22Rv1 (cell line): ENCODE results near the gene KCNIP4.

ENCODE experiments used
- ZFX ChIP-seq: fragments of 450-650 bp; IDR thresholded peaks from 2 replicates; pipeline ENCODE4 v1.6.1; 2017; ENCODE audit warnings: antibody characterized with exemption, borderline replicate concordance
- TF ChIP-seq, protein P1 (sequence below): fragments of 450-650 bp; IDR thresholded peaks from 2 replicates; pipeline ENCODE4 v1.5.1; 2017; ENCODE audit warnings: mild to moderate bottlenecking

DNA sequence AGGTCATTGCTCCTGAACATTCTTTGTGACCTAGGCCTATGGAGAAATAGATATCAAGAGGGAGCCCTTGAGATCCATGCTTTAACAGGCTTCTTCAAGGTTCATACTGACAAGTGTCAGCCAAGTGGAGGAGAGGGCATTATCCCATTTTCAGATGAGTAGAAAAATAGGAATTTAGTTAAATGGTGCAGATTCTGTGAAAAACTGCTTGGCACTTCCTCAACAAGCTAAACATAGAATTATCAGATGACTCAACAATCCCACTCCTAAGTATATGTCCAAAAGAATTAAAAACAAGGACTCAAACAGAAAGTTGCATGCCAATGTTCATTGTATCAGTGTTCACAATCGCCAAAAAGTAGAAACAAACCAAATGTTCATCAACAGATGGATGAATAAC lies 43.8 kb upstream of the KCNIP4 start:
- TF ChIP-seq, protein P1, sequence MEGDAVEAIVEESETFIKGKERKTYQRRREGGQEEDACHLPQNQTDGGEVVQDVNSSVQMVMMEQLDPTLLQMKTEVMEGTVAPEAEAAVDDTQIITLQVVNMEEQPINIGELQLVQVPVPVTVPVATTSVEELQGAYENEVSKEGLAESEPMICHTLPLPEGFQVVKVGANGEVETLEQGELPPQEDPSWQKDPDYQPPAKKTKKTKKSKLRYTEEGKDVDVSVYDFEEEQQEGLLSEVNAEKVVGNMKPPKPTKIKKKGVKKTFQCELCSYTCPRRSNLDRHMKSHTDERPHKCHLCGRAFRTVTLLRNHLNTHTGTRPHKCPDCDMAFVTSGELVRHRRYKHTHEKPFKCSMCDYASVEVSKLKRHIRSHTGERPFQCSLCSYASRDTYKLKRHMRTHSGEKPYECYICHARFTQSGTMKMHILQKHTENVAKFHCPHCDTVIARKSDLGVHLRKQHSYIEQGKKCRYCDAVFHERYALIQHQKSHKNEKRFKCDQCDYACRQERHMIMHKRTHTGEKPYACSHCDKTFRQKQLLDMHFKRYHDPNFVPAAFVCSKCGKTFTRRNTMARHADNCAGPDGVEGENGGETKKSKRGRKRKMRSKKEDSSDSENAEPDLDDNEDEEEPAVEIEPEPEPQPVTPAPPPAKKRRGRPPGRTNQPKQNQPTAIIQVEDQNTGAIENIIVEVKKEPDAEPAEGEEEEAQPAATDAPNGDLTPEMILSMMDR, result no peak
- TF ChIP-seq ZFX, result no peak
